ENCODE results near the gene CCT3.
"Not testable (repeated sequence)": the region's sequence is repeated elsewhere in the genome, so short reads cannot be mapped to it uniquely, and the experiment has no call there.

CCT3 gene

DNA sequence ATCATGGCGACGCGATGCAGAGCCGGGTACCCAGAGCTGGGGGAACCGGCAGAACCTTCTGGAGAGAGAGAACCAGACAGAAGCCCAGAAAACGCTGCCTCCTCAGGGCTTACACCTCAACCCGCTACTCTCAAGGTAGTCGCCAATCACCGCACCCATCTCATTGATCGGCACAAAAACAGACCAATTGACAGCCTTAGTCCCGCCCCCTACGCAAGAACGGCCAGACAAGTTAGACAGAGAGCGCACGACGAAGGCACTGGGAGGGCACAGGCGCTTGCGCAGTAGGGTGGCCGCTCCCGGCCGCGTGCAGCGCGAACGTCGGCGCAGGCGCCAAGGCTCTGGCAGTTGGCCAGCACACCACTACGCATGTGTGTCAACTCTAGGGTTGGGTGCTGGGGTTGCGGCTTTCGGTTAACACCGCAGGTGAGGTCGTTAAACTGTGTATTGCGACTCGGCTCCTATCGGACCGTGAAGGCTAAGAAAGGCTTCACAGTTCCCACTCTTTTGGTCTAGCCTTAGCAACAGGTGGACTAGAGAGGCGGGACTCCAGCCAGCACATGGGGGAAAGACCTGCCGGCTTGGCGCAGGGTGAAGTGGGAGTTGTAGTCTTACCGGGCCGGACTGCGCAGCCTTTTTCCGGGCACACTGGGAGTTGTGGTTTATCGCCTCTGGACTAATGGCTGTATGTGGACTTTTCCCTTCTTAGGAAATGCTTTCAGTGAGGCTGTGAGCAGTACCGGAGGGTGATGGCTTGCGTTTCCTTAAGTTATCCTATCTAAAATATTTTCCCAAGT is at the start of gene CCT3, which contains the start of gene TSACC:
CCT3 (minus strand) TSS at position 113 of the 797 bp plus-strand sequence; CDS start at position 5, 108 bp downstream.
TSACC (plus strand) TSS at position 347 of the 797 bp plus-strand sequence. CDS start 1,232 bp downstream, outside the sequence.
- DNase-seq (ENCODE audit: low read depth, low spot score) = peak; percentile 97

DNA sequence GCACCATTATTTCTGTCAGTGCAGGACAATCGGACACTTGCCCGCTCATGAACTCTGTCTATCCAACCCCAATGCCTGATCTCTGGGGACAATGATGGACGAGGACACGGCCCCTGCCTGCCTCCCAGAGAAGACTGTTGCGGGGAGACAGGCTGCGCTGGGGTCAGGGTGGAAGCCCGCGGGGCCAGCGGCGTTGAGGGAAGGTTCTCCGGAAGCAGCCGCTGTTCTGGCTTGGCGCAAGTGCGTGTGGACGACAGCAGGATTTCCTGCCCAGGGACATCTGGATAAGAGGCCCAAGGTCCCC is 49.7 kb upstream of the CCT3 start:
- no peak for DNase-seq (ENCODE audit: low read depth, low spot score)

DNA sequence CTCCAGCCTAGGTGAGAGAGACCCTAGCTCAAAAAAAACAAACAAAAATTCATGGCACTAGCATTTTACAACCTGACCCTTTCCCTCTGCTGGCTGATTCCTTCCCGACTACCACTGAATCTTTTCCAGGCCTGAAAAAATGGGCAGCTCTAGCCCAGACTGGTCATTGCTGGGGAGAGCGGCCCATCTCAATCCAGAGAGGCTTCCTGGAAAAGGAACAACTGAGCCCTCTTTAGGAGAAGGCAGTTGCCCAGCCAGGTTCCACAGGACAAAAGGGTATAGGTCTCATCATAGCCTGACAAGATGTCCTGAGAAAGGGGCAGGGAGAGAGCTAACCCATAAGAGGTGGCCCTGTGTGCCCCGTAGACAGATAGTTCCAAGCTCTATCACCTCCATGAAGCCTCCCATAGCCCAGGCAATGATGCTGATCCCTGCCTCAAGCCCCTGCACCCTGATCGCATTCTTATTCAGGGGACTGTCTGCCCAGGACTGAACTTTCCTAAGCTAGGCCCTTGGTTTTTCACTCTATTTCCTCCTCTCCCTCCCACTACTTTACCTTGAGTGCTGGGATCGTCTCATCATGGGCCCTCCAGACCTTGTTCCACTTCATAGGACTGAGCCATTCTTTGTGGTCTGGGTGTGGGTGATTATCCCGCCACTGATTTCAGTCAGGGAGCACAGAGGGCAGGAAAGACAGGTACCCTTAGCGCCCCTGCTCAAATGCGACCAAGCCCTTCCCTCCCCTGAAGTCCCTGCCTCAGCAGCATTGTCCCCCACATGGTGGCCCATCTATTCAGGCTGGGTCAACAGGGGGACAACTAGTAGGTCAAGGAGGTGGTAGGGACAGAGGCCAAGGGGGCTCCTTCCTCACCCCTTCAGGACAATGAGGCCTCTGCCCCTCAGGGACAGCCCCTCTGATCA is 49.1 kb upstream of the CCT3 start:
- DNase-seq (ENCODE audit: low read depth, low spot score) = no peak

DNA sequence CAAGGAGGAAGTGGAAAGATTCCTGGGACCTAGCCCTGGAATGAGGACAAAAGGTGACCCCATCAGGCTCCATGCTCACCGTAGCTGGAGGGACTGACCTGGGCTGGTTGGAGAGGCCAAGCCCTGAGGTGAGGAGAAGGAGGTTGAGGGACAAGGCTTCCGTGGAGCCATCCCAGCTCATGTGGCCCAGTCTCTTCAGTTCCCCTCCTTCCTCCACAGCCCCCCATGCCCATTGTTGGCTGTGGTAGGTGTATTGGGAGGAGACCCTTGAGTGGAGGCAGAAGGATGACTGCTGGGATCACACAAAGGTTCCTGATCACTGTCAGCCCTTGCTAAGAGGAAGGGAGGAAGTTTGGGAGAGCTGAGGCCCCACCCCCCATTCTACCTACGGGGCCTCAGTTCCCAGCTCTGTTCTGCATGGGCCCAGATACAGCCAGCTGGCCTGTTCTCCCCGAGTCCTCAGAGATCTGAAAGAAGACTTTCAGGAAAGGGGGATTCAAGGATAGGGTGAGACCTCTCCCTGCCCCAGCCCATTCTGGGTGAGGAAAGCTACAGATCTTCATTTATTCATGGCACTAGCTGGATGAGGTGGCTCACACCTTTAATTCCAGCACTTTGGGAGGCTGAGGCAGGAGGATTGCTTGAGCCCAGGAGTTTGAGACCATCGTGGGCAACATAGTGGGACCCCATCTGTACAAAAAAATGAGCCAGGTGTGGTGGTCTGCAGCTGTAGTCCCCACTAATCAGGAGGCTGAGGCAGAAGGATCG is 48.2 kb upstream of the CCT3 start:
- no peak for DNase-seq (ENCODE audit: low read depth, low spot score)

DNA sequence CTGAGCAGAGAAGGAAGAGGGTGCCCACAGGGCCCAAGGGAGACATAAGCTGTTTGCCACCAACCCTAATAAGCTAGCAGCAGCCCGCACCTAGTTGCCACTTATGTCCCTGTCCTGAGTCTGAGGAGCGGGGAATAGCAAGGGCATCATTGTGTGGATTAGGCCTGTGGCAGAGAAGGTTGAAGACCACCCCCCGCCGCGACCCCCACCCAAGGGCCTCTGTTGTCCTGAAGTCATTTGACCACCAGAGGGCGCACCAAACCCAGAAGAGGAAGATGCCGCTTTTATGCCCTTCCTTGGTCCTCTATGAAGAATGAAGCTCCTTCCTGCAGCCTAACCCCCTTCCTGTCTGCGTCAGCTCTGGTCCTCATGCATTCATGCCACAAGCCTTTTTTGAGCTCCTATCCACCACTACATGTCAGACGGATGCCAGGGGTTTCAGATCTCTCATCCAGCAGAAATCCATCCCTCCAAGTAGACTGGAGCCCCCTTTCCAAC is 47.5 kb upstream of the CCT3 start:
- DNase-seq (ENCODE audit: low read depth, low spot score) = peak; percentile 75

DNA sequence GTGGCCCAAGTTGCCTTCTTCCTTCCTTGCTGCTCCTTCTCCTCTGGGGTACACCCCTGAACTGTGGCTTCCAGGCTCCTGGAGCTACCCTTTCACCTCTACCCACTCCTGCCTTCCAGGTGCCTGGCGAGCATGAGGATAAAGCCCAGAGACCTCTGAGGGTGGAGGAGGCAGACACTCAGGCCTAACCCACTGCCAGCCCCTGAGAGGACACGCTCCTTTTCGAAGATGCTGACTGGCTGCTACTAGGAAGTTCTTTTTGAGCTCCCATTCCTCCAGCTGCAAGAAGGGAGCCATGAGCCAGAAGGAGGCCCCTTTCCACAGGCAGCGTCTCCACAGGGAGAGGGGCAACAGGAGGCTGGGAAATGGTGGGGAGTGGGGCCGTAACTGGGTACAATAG is 46.6 kb upstream of the CCT3 start:
- no peak for DNase-seq (ENCODE audit: low read depth, low spot score)

DNA sequence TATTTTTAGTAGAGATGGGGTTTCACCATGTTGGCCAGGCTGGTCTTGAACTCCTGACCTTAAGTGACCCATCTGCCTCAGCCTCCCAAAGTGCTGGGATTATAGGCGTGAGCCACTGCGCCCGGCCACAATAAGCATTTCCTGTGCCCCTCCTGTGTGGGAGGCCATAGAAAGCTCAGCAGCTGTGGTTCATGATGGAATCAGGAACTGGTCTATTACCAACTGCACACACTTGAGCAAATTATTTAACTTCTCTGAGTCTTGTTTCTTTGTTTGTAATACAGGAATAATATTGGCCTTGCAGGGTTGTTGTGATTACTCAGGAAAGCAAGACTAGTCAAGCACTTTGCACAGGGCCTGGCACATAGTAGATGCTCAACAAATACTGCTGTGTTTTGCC is 45.9 kb upstream of the CCT3 start:
- DNase-seq (ENCODE audit: low read depth, low spot score) = no peak

DNA sequence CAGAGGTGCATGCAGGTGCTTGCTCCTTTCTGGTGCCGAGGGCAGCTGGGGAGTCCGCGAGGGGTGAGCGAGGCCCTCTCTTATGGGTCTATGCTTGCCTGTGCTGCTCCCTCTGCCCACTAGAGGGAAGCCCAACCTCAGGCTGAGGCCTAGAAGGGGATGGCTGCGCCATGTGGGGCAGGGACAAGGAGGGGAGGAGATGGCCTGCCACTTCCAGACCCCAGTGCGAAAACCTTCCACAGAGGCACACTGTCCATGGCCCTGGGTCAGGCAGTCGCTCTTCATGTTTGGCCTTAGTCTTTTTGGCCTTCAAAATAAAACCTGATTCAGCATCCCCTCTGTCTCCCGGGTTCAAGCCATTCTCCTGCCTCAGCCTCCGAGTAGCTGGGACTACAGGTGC is 44.9 kb upstream of the CCT3 start:
- DNase-seq (ENCODE audit: low read depth, low spot score) = peak; percentile 27

DNA sequence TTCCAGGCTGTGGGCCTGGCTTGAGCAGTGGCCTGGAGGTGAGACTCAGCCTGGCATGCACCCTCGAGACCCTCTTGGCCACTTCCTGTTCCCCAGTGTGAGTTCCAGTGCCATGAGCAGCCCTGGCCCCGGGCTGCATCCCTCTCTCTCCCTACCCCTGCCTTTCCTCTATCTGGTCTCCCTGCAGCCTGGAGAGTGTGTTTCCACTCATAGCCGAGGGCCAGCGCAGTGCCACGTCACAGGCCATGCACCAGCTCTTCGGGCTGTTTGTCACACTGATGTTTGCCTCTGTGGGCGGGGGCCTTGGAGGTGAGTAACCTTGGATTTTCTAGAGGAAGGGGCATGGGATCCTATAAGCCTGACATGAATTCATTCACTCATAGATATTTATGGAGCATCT is 44.5 kb upstream of the CCT3 start:
- no peak for DNase-seq (ENCODE audit: low read depth, low spot score)

DNA sequence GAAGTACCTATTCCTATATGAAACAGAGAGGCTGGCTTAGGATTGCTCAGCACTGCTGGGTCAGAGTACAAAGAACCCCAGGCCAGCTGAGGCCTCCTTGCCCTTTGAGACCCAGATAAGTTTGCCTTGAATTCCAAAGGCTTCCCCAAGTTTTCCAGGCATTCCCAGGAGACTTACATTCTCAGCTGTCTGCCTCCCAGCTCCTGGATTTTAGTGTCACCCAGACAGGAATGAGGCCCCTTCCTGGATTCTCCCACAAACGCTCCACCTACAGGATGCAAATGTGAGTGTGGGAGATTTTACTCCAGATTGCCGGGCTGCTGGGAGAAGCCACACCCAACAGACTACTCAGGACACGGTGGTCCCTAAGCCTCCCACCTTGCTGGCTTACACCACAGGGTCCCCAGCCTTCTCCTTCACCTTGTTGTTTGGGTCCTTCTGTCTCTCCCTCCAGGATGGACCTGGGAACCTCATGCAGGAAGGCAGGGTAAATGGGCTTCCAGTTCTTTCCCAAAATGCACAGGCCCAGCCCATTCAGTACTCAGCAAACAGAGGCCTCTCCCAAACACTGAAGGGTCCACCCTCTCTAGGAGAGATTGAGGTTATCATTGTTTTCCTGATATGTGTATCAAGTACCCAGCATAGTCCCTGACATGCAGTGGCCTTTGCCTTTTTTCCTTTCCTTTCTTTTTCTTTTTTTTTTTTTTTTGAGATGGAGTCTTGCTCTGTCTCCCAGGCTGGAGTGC is 41.5 kb upstream of the CCT3 start:
- DNase-seq (ENCODE audit: low read depth, low spot score) = no peak

DNA sequence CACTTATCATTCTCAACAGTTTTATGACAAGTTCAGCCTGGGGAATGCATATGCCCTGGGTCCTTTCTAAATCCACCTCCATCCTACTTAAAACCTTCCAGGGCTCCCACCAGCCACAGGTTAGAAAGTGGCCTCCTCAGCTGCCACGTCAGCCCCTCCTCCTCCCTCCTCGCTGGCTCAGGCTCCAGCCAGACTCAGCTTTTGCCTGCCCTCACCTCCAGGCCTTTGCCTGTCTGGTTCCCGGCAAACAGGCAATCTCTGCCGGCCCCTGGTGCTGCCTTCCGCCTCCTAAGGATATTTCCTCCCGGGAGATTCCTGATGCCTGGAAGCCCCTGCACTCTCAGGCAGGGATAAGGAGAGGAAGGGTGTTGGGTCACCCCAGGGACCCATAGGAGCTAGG is 40.5 kb upstream of the CCT3 start:
- no peak for DNase-seq (ENCODE audit: low read depth, low spot score)

DNA sequence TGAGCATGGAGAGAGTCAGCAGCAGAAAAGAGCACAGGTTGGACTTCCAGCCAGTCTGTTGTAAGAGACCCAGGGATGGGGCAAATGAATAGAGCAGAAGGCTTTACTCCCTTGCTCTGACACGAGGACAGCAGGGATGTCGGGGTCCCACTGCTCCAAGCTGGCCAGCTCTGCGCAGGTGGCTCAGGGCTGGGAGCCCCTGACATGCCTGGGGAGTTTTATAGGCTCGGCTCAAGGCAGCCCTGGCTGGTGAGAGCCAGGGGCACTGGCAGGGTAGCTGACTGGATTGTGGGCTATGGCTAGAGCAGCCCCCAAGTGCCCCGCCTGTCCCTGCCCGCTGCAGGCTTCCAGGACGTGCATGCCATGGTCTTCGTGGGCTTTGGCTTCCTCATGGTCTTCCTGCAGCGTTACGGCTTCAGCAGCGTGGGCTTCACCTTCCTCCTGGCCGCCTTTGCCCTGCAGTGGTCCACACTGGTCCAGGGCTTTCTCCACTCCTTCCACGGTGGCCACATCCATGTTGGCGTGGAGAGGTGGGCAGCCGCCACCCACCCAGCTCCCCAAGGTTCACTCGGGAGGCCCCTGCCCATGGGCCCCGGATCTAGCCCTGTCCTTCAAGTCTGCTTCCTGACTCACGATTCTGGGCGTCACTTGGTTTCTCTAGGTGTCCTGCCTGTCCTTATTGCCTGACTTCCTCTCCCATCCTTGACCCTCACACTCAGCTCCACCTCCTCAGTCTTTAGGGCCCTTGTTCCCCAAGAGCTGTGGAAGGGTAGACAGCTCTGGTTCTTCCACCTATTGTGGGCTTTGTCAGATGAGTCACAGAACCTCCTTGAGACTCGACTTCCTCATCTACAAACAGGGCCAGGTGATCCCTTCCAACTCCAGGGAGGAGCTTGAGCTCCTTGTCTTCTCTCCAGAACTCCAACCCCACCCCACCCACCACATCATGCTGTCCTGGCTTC is 39.1 kb upstream of the CCT3 start:
- DNase-seq (ENCODE audit: low read depth, low spot score) = no peak

DNA sequence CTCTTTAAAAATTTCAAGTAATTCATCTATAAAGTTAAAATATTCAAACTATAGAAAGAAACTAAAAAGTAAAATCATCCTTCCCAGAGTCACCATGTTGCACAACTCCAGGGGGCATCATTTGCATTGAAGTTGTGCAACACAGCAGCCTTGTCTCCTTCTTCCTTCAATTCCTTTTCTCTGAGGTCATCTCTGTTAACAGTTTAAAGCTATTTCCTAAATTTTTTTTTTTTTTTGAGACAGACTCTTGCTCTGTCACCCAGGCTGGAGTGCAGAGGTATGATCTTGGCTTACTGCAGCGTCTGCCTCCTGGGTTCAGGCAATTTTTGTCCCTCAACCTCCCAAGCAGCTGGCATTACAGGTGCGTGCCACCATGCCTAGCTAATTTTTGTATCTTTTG is 38.1 kb upstream of the CCT3 start:
- no peak for DNase-seq (ENCODE audit: low read depth, low spot score)

DNA sequence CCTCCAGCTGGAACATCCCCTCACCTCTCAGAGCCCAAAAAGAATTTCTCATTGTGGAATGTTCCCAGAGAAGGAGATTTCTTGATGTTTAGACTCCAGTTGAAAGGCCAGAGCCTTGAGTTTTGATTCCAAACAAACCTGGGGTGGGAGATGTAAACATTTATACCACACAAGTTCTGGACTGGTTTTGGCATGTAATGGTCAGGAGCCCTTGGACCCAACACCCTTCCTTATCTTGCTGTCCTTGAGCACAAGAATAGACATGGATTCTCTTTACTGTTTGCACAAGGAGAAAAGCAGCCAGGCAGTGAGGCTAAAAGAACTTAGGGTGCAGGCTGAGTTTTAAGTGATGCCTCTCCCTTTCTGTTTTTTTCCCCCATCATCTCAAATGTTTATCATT is 35.5 kb upstream of the CCT3 start:
- DNase-seq (ENCODE audit: low read depth, low spot score) = no peak

DNA sequence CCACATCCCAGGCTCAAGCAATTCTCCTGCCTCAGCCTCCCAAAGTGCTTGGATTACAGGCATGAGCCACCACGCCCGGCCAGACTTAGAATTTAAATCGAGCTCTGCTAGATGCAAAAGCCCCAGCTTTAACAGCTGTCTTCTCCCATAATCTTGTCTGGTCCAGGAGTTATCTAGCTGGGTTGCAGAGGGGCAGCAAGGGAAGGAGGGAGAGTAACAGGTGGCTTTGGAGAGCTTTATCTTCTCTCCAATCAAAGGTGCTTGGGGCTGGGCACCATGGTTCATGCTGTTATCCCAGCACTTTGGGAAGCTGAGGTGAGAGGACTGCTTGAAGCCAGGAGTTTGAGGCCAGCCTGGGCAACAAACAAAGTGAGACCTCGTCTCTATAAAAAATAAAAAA is 34.8 kb upstream of the CCT3 start:
- no peak for DNase-seq (ENCODE audit: low read depth, low spot score)

DNA sequence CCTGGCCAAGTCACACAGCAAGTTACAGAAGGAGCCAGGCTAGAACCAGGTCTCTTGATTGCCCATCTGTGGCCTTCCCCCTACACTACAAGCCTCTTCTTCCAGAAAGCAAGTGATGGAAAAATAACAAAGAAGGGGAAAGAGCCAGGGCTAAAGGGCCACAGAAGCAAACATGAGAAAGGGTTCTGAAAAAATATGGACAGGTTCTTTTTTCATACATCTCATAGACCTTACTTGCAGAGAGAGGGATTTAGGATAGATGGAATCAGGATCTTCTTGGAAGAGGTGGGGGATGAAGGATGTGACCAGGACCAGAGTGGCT is 34.1 kb upstream of the CCT3 start:
- DNase-seq (ENCODE audit: low read depth, low spot score) = no peak

DNA sequence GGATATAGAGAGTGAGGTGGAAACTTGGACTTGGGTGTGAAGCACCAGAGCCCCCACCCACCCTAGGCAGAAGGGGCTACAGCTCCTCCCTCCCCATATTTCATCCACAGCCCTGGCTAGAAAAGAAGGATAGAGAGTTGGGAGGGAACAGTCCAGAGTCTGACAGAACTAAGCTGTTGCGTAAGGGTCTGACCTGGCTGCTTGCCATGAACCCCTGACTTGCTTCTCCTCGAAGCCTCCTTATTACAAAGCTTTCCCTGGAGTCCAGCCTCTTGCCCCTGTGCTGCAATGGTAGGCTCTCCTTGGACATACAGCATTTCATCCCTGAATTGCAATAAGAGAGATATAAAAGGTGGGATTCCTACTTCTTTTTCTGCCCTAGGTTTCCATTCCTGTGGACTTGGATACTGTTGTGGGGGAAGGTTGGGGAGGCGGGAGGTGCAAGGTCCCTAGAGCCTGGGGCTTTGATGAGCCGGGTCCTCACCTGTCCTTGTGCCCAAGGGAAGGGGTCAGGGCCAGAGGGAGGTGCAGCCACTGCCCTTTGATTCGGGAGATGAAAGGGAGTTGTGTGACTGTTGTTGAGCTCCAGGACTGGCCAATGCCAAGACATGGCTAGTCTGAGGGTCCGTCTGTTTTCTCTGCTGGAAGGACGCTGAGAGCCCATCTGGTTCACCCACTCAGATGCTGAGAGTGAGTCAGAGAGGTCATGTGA is 33.6 kb upstream of the CCT3 start:
- no peak for DNase-seq (ENCODE audit: low read depth, low spot score)

DNA sequence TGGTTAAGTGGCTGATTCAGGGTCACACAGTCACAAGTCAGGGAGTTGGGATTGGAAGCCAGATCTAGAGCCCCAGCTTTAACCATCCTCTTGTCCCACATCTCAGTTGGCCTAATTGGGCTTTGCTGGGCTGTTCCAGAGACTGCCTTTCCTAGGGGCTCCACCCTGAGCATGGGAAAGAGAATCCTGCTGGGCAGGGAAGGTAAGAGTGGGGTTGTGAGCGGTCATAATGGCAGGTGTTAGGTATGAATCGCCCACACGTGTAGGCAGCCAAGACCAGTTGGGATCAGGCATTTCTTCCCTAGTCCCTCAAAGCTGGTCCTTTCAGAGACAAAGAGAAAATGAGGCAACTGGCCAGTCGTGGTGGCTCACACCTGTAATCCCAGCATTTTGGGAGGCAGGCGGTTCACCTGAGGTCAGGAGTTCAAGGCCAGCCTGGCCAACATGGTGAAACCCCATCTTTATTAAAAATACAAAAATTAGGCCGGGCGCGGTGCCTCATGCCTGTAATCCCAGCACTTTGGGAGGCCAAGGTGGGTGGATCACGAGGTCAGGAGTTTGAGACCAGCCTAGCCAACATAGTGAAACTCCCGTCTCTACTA is 31.7 kb upstream of the CCT3 start:
- not testable (repeated sequence) for DNase-seq (ENCODE audit: low read depth, low spot score)

All from activated CD4-positive, CD25-positive, alpha-beta regulatory T cell treated with anti-CD3 and anti-CD28 coated beads, Interleukin-2, amount 50 U/mL, for 16 hours (primary cell).